Measurements from ENCODE around the gene SURF1.

SURF1 gene

GRCh38 chr9:133361507-133362092 is 5.3 kb upstream of the SURF1 start:
- no peak for DNase-seq

GRCh38 chr9:133360400-133361393 is 4.4 kb upstream of the SURF1 start:
- no peak for DNase-seq

GRCh38 chr9:133359399-133360175 is 3.3 kb upstream of the SURF1 start:
- no peak for DNase-seq

- DNase-seq: no peak
Measured at GRCh38 chr9:133357656-133358055, 1.4 kb upstream of the SURF1 start.

- DNase-seq: no peak
Measured at GRCh38 chr9:133355881-133356357, 368 bp downstream of the SURF1 start.

GRCh38 chr9:133354766-133355165 is 1.5 kb downstream of the SURF1 start:
- no peak for DNase-seq

- DNase-seq: no peak
Measured at GRCh38 chr9:133353548-133353947, 2.7 kb downstream of the SURF1 start.

GRCh38 chr9:133352635-133353340 is 3.5 kb downstream of the SURF1 start:
- DNase-seq: no peak

GRCh38 chr9:133351908-133352634 is 4.2 kb downstream of the SURF1 start:
- DNase-seq: no peak

GRCh38 chr9:133351526-133351907 is 4.8 kb downstream of the SURF1 start:
- DNase-seq: no peak

- no peak for DNase-seq
Measured at GRCh38 chr9:133349965-133350616, 6.2 kb downstream of the SURF1 start.

- DNase-seq: no peak
Measured at GRCh38 chr9:133348718-133349573, 7.3 kb downstream of the SURF1 start.

- peak; percentile 91 for DNase-seq
Measured at GRCh38 chr9:133347985-133348717, 8.1 kb downstream of the SURF1 start, which contains the start of the genes MED22 and RPL7A. Gene MED22 (minus strand): TSS chr9:133348131. CDS start chr9:133346662, 1,469 bp downstream. Gene RPL7A (plus strand): TSS chr9:133348218. CDS start chr9:133348244, 26 bp downstream.

GRCh38 chr9:133347515-133347984 is 8.7 kb downstream of the SURF1 start:
- peak; percentile 39 for DNase-seq

GRCh38 chr9:133346021-133346785 is 10.1 kb downstream of the SURF1 start:
- no peak for DNase-seq

GRCh38 chr9:133345596-133345995 is 10.7 kb downstream of the SURF1 start:
- no peak for DNase-seq

- no peak for DNase-seq
Measured at GRCh38 chr9:133344979-133345378, 11.3 kb downstream of the SURF1 start.

- no peak for DNase-seq
Measured at GRCh38 chr9:133344071-133344470, 12.2 kb downstream of the SURF1 start.
